HG02798 (cell line): ENCODE measurements around the gene DMD.

Source experiments
- ATAC-seq: cut with Tn5 transposase; IDR thresholded peaks from one replicate; pipeline ENCODE4 v1.9.1; 2021; ENCODE audit warnings: mild to moderate bottlenecking; ENCODE audit not compliant: unreplicated experiment, poor library complexity

DMD gene

GRCh38 chrX:31340587-31340986 is 1870.8 kb downstream of the DMD start:
- ATAC-seq = no peak

DNA sequence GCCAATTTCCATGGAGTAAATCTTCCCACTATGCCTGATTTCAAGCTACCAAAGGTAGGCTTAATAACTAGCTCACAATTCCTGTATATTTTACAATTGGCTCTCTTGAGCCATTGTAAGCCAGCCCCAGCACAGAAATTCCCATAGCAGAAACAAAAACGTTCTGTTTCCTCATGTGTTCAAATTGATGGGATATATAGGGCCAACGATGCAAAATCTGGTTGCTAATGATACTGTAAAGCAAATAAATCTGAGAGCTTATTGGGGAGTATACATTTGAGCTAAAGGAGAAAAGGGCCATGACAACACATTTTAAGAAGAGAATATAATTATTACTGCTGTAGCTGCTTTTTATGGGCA is 1872.4 kb downstream of the DMD start:
- no peak for ATAC-seq

DNA sequence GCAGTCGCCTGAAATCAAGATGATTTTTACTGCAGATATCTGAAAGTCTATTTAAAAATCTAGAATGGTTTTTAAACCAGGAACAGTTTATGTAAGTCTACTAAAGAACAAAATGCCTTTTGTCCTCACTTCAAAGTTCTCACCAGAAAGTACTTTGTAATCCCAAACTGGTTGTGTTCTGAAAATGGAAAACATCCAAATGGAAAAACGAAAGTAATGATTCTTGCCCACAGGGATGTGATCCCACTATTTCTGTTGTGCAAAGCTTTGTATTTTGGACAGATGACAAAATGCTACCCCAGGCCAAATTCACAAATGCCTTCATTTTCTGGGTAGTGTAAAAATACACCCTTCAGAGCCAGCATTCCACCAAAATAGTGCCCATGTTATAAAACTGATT is 1874.0 kb downstream of the DMD start:
- no peak for ATAC-seq

GRCh38 chrX:31336419-31336818 is 1874.9 kb downstream of the DMD start:
- ATAC-seq = no peak

- ATAC-seq = no peak
Measured at GRCh38 chrX:31334997-31335396, 1876.4 kb downstream of the DMD start.

DNA sequence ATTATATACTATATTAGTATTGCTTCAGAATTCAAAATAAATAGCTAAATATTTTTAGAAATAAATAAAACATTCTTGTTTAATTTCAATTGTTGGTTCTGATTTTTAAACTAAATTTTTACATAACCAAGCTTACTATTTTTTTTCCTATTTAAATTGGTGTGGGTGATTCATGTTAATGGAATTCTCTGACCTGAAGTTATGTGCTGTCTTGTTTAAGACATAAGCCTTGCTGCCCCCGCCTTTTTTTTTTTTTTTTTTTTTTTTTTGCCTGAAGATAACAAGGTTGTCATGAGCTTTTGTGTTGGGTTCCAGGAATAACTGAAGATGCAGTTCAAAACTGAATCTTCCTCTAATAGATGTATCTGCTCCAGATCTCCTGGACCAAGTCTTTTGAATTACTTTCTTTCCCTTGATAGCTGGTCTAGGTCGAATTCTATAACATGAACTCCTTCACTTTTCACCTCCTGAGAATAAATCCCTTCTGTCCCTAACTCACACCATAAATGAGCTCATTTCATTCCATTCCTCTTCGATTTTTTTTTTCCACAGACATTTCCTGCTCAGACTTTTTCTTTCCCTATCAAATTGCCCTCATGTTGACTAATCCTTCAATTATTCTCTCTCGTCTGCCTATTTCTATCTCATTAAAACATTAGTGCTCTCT is 1878.1 kb downstream of the DMD start:
- ATAC-seq = no peak

DNA sequence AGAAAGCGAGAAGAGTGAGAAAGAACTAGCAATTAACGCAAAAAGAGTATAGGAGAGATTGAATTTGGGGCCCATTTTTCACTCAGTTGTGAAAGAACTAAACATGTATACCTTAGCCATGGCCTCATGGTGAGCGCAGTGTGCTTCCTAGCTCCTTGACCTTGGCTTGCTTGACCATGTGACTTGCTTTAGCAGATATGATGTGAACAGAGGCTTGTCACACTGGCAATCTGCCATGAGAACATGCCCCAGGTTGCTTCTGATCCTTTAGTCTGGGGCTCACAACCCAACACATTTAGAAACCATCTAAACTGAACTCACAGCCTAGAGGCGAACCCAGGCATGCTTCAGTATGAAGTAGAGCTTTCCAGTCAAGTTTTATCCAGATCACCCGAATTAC is 1879.4 kb downstream of the DMD start:
- ATAC-seq = no peak

- ATAC-seq = no peak
Measured at GRCh38 chrX:31331015-31331414, 1880.3 kb downstream of the DMD start.

GRCh38 chrX:31329298-31329697 is 1882.1 kb downstream of the DMD start:
- ATAC-seq = no peak

- ATAC-seq = peak; percentile 52
Measured at GRCh38 chrX:31323658-31324057, 1887.7 kb downstream of the DMD start.

- ATAC-seq = no peak
Measured at GRCh38 chrX:31320740-31321139, 1890.6 kb downstream of the DMD start.

- no peak for ATAC-seq
Measured at GRCh38 chrX:31319586-31319985, 1891.8 kb downstream of the DMD start.

DNA sequence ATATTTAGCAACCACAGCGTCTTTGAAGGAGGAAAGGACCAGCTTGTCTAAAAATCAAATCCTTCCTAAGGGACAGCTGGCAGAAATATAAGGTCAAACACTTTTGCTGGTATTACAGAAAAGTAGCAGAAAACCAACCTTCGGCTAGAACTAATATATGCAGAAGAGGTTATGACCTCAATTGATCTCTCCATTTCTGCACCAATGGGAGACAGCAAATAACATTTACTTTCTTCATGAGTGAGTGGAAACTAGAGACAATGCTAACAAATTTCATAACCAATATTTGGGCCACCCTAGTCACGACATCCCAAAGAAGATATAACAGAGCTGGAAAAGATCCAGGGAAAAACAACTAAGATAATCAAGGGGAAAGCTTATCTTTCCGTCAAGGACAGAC is 1892.5 kb downstream of the DMD start:
- no peak for ATAC-seq

- ATAC-seq = no peak
Measured at GRCh38 chrX:31316340-31316991, 1894.9 kb downstream of the DMD start.

DNA sequence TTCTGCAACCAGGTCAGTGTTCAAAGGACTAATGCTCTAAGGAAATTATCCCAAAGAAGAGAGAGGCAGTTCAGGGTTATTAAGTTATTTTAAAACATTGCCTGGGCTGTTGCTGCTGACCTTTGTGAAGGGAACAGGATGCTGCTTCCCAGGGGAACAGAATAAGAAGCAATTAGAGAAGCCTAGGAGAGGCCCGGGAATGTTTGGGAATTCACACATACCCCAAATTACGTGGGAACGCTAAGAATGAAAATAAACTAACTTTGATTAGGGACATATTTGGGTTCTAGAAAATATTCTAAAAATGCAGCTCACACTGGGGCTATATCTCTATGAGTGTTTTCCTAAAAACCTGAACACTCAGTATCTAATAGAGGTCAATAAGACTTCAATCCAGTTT is 1896.4 kb downstream of the DMD start:
- no peak for ATAC-seq

- no peak for ATAC-seq
Measured at GRCh38 chrX:31307952-31308351, 1903.4 kb downstream of the DMD start.

- ATAC-seq = no peak
Measured at GRCh38 chrX:31302573-31303075, 1908.7 kb downstream of the DMD start.

- no peak for ATAC-seq
Measured at GRCh38 chrX:31301941-31302340, 1909.4 kb downstream of the DMD start.

DNA sequence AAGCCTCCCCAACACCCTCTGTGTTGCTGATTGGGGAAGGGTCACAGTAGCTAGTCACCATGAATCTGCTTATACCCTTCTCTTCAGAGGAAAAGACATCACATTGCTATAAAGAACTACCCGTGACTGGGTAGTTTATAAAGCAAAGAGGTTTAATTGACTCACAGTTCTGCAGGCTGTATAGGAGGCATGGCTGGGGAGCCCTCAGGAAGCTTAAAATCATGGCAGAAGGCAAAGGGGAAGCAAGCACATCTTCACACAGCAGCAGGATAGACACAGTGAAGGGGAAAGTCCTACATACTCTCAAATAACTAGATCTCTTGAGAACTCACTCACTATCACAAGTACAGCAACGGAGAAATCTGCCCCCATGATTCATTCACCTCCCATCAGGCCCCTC is 1910.1 kb downstream of the DMD start:
- no peak for ATAC-seq

- no peak for ATAC-seq
Measured at GRCh38 chrX:31298916-31299315, 1912.4 kb downstream of the DMD start.

DNA sequence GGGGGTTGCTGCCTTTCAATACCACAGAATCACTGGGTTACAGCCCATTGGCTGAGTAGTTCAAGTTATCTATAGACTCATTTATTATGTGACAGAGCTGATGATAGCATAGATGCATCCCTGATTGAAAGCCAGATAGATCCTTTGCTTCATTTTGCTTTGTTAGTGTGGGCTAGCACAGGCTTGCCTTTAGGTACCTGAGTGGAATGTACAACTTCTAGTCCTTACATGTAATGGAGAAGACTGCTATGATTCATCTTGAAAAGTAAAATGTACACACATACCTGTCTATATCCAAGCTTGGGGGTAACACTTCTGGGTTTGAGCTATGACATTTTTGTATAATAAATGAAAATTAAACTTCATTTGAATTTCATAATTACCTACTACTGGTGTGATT is 1913.5 kb downstream of the DMD start:
- ATAC-seq = no peak

- ATAC-seq = no peak
Measured at GRCh38 chrX:31294475-31294874, 1916.9 kb downstream of the DMD start.
